ENCODE data around the gene CASP1.

- TF ChIP-seq, protein P1, sequence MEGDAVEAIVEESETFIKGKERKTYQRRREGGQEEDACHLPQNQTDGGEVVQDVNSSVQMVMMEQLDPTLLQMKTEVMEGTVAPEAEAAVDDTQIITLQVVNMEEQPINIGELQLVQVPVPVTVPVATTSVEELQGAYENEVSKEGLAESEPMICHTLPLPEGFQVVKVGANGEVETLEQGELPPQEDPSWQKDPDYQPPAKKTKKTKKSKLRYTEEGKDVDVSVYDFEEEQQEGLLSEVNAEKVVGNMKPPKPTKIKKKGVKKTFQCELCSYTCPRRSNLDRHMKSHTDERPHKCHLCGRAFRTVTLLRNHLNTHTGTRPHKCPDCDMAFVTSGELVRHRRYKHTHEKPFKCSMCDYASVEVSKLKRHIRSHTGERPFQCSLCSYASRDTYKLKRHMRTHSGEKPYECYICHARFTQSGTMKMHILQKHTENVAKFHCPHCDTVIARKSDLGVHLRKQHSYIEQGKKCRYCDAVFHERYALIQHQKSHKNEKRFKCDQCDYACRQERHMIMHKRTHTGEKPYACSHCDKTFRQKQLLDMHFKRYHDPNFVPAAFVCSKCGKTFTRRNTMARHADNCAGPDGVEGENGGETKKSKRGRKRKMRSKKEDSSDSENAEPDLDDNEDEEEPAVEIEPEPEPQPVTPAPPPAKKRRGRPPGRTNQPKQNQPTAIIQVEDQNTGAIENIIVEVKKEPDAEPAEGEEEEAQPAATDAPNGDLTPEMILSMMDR (IDR thresholded peaks at IDR 0.05; ENCODE audit: low read depth, low read length, missing input control) = no peak
- TF ChIP-seq RAD21 (IDR thresholded peaks at IDR 0.05) (no peak), HNF4A (conservative IDR thresholded peaks at IDR 0.05) (no peak), GABPA (IDR thresholded peaks at IDR 0.05 in 1 of 2, conservative IDR thresholded peaks at IDR 0.05 in 1 of 2) (no peak), RXRA (IDR thresholded peaks at IDR 0.05) (no peak), TAF1 (conservative IDR thresholded peaks at IDR 0.05) (no peak), FOXA1 (IDR thresholded peaks at IDR 0.05) (no peak), HNF4G (IDR thresholded peaks at IDR 0.05) (no peak)
- TF ChIP-seq, protein P2, sequence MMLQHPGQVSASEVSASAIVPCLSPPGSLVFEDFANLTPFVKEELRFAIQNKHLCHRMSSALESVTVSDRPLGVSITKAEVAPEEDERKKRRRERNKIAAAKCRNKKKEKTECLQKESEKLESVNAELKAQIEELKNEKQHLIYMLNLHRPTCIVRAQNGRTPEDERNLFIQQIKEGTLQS (IDR thresholded peaks at IDR 0.05) = no peak
- TF ChIP-seq, protein P3, sequence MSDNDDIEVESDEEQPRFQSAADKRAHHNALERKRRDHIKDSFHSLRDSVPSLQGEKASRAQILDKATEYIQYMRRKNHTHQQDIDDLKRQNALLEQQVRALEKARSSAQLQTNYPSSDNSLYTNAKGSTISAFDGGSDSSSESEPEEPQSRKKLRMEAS (IDR thresholded peaks at IDR 0.05) = no peak
Observed at GRCh38 chr11:104992781-104993180, 42.2 kb downstream of the CASP1 start.
